RWPE2 (cell line): ENCODE results near the gene ZNF276.
A peak's percentile ranks its signal among the peaks of the same experiment; 100 is the strongest.
"Not testable (repeated sequence)": the region's sequence is repeated elsewhere in the genome, so short reads cannot be mapped to it uniquely, and the experiment has no call there.

Experiments
- ATAC-seq: fragments of 200-7000 bp; cut with Tn5 transposase; 3 replicates; pipeline ENCODE4 v1.9.1; 2021; ENCODE audit warnings: low read depth
- DNase-seq: peaks from one replicate; pipeline ENCODE4 v3.0.0-alpha.2; 2020; ENCODE audit warnings: low spot score
- H3K27ac ChIP-seq: fragments of 450-650 bp; 2 replicates; pipeline ENCODE4 v1.5.1; 2017; ENCODE audit warnings: mild to moderate bottlenecking; ENCODE audit not compliant: poor library complexity, severe bottlenecking
- H3K27me3 ChIP-seq: fragments of 250-450 bp; sonication (Bioruptor Pico); 2 replicates; pipeline ENCODE4 v1.5.1; 2021; ENCODE audit warnings: mild to moderate bottlenecking, moderate library complexity; ENCODE audit not compliant: insufficient read depth, poor library complexity, severe bottlenecking
- H3K36me3 ChIP-seq: fragments of 250-450 bp; sonication (Bioruptor Pico); 2 replicates; pipeline ENCODE4 v1.5.1; 2020; ENCODE audit warnings: low read depth, mild to moderate bottlenecking, moderate library complexity
- H3K4me1 ChIP-seq: fragments of 250-450 bp; sonication (Bioruptor Pico); 2 replicates; pipeline ENCODE4 v1.5.1; 2021; ENCODE audit warnings: mild to moderate bottlenecking, moderate library complexity; ENCODE audit not compliant: insufficient read depth, poor library complexity, severe bottlenecking
- H3K4me3 ChIP-seq: fragments of 250-450 bp; sonication (Bioruptor Pico); 2 replicates; pipeline ENCODE4 v1.5.1; 2021; ENCODE audit warnings: mild to moderate bottlenecking, moderate library complexity; ENCODE audit not compliant: severe bottlenecking
- H3K9me3 ChIP-seq: fragments of 250-450 bp; sonication (Bioruptor Pico); 2 replicates; pipeline ENCODE4 v1.5.1; 2021; ENCODE audit warnings: mild to moderate bottlenecking, moderate library complexity; ENCODE audit not compliant: severe bottlenecking
- CTCF ChIP-seq: fragments of 450-650 bp; IDR thresholded peaks from one replicate; pipeline ENCODE4 v1.5.1; 2017; ENCODE audit warnings: mild to moderate bottlenecking, moderate library complexity; ENCODE audit not compliant: poor library complexity, severe bottlenecking

ZNF276 gene

GRCh38 chr16:89697161-89697615, 24.1 kb upstream of the ZNF276 start:
- Histone ChIP-seq H3K9me3 (no peaks in the 10 kb centered on the region), H3K4me1 (no peaks in the 10 kb centered on the region), H3K4me3 (no peak overlapping the region), H3K36me3 (peaks cover 31% of the 10 kb centered on the region), H3K27me3 (no peaks in the 10 kb centered on the region), H3K27ac (no peak overlapping the region)
- DNase-seq (peak; percentile 75), ATAC-seq (no peak)
- TF ChIP-seq CTCF = no peak

GRCh38 chr16:89697616-89698331, 23.6 kb upstream of the ZNF276 start:
- Histone ChIP-seq H3K36me3 (peaks cover 26% of the 10 kb centered on the region), H3K4me3 (no peak overlapping the region), H3K4me1 (no peaks in the 10 kb centered on the region), H3K27me3 (no peaks in the 10 kb centered on the region), H3K9me3 (no peaks in the 10 kb centered on the region), H3K27ac (no peak overlapping the region)
- no peak for ATAC-seq
- DNase-seq = no peak
- no peak for TF ChIP-seq CTCF

- not testable (repeated sequence) for H3K27ac ChIP-seq, H3K4me1 ChIP-seq, H3K27me3 ChIP-seq, DNase-seq, H3K4me3 ChIP-seq, H3K9me3 ChIP-seq, ATAC-seq
- peaks cover 16% of the 10 kb centered on the region for H3K36me3 ChIP-seq
Measured at GRCh38 chr16:89698717-89699116, 22.6 kb upstream of the ZNF276 start.

- not testable (repeated sequence) for H3K27me3 ChIP-seq, H3K27ac ChIP-seq, H3K4me3 ChIP-seq, DNase-seq, H3K9me3 ChIP-seq, ATAC-seq, H3K4me1 ChIP-seq, H3K36me3 ChIP-seq
Measured at GRCh38 chr16:89699629-89700099, 21.7 kb upstream of the ZNF276 start.

GRCh38 chr16:89700100-89700648, 21.2 kb upstream of the ZNF276 start:
- Histone ChIP-seq H3K4me1 (no peaks in the 10 kb centered on the region), H3K27me3 (no peaks in the 10 kb centered on the region), H3K4me3 (peak overlapping the region; percentile 59), H3K9me3 (no peaks in the 10 kb centered on the region), H3K36me3 (peaks cover 6% of the 10 kb centered on the region; the same call in 1 of the 2 replicates), H3K27ac (peak overlapping the region; percentile 41)
- DNase-seq = peak; percentile 100
- TF ChIP-seq CTCF = peak; percentile 87
- peak; percentile 69 for ATAC-seq
